HG03469 (cell line): Measurements from ENCODE around the gene SAFB.
"Not testable (repeated sequence)": the region's sequence is repeated elsewhere in the genome, so short reads cannot be mapped to it uniquely, and the experiment has no call there.

Experiments
- ATAC-seq: cut with Tn5 transposase; IDR thresholded peaks from one replicate; pipeline ENCODE4 v1.9.1; 2021; ENCODE audit warnings: mild to moderate bottlenecking, moderate library complexity, moderate number of reproducible peaks; ENCODE audit not compliant: unreplicated experiment

SAFB gene

DNA sequence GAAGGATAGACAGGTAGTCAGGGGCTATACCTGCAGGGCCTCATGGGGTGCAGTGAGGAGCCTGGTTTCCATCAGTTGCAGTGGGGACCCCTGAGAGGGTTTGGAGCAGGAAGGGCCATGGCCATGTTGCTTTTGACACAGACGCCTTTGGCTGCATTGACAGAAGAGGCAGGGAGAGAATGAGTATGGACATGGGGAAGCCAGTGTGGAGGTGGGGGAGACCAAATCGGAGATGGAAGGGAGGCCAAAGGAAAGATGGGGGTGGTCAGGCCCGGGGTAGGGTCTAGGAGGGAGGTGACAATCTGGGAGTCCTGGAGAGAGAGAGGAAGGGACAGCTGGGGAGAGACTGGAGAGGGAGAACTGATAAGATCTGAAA is 59.2 kb downstream of the SAFB start:
- no peak for ATAC-seq

DNA sequence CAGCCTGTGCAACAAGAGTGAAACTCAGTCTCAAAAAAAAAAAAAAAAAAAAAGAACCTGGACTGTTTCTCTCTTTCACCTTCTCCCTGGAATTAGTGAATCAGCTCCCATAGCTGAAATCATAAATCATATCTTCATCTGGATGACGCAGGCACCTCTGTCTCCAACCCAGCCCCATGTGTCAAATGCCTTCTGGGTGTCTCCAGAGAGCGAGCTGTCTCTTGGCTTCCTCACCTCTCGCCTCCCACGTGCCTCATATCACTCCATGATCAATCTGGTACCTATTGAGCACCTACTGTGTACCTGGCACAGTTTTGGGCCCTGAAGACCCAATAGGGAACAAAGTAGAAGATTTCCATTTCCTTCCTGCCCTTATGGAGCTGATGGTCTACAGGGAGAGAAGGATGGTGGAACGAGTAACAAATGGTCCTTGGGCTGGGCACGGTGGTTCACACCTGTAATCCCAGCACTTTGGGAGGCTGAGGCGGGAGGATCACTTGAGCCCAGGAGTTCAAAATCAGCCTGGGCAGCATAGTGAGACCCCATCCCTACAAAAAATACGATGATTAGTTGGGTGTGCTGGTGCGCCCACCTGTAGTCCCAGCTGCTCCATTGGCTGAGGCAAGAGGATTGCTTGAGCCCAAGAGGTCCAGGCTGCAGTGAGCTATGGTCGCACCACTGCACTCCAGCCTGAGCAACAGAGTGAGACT is 60.4 kb downstream of the SAFB start:
- no peak for ATAC-seq

DNA sequence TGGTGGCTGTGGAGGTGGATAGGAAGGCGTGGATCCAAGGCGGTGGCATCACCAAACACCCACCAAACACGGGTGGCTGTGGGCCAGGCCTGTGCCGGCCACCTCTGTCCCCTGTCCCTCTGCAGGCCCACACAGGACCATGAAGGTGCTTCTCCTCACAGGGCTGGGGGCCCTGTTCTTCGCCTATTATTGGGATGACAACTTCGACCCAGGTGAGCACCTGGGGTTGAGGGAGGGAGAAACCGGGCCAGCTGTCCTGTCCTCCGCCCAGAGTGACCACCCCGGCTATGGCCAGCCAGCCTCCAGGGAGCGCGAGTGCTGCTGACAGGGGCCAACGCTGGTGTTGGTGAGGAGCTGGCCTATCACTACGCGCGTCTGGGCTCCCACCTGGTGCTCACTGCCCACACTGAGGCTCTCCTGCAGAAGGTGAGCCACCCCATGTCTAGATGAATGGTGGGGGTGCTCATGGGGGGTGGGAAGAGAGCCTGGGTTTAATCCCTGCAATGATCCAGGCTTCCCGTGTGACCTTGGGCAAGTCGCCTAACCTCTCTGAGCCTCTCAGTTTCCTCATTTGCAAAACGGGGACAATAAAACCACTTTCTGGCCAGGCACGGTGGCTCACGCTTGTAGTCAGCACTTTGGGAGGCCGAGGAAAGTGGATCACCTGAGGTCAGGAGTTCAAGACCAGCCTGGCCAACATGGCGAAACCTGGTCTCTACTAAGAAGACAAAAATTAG is 62.0 kb downstream of the SAFB start:
- ATAC-seq: no peak

DNA sequence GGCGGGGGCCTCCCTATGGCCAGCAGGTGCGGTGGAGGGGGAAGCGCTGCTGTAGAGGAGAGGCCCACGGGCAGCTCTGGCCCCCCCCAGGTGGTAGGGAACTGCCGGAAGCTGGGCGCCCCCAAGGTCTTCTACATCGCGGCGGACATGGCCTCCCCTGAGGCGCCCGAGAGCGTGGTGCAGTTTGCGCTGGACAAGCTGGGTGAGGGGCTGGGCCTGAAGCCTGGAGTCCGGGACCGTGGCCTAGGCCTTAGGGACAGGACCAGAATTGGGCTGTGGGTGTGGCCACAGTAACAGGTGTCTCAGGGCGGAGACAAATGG is 63.4 kb downstream of the SAFB start:
- ATAC-seq: no peak

DNA sequence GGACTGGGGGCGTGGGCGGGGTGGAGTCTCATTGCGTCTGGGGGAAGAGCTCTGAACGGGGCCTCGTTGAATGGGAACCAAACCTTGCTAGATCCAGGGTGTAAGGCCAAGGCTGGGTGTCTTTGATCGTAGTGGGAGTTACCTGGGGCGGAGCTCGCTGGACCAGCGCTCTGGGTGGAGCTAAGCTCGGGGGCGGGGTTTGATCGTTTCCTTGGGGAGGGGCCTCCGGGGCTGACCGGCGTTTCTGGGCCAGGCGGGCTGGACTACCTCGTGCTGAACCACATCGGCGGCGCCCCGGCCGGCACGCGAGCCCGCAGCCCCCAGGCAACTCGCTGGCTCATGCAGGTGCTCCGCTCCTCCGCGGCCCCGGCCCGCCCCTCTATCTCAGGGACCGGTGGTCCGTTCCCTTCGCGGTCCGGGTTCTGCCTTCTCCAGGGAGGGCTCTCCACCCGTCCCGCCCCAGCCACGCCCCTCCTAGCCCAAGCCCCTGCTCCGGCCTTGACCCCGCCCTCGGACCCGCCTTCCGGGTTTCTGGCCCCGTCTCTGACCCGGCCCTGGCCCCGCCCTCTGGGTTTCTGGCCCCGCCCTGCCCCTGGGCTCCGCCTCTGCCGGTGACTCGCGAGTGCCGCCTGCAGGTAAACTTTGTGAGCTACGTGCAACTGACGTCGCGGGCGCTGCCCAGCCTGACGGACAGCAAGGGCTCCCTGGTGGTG is 63.9 kb downstream of the SAFB start:
- peak; percentile 25 for ATAC-seq

DNA sequence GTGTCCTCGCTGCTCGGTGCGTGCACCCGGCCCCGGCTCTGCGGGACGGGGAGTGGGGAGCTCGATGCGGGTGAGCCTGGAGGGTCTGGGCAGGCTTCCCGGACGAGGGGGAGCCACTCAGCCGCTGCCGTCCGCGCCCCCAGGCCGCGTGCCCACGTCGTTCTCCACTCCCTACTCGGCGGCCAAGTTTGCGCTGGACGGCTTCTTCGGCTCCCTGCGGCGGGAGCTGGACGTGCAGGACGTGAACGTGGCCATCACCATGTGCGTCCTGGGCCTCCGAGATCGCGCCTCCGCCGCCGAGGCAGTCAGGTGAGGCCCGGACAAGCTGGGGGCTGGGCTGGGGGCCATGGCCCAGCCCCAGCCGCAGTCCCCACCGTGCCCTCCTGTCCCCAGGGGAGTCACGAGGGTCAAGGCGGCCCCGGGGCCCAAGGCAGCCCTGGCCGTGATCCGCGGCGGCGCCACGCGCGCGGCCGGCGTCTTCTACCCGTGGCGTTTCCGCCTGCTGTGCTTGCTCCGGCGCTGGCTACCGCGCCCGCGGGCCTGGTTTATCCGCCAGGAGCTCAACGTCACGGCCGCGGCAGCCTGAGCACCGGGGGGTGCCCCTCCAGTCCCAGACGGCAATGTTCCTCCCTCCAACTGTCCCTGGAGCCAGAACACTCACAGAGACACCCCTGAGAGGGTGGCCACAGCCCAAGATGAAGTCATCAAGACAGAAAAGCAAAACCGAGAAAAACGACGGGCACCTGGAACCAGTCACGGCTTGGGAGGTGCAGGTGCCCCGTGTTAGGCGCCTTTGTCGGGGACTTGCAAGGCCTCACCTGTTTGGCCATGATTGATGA is 64.7 kb downstream of the SAFB start:
- ATAC-seq: no peak

DNA sequence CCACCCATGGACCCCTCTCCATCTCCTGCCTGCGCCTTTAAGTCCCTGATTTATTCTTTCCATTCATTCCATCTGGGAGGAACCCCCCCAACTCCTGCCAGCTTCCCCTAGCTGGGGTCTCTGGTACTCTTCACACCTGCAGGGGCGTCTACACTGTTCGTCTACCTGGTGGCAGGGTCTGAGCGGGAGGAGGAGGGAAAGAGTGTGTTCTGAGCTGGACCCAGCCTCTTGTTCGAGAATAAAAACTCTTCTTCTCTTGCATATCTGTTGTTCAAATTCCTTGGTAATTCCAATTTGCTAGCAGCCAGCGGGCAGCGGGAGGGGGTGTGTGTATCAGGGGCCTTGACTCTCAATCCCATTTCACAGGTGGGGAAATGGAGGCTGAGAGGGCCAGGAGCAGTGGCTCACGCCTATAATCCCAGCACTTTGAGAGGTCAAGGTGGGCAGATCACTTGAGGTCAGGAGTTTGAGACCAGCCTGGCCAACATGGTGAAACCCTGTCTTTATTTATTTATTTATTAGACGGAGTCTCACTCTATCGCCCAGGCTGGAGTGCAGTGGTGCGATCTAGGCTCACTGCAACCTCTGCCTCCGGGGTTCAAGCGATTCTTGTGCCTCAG is 65.5 kb downstream of the SAFB start:
- ATAC-seq: not testable (repeated sequence)

DNA sequence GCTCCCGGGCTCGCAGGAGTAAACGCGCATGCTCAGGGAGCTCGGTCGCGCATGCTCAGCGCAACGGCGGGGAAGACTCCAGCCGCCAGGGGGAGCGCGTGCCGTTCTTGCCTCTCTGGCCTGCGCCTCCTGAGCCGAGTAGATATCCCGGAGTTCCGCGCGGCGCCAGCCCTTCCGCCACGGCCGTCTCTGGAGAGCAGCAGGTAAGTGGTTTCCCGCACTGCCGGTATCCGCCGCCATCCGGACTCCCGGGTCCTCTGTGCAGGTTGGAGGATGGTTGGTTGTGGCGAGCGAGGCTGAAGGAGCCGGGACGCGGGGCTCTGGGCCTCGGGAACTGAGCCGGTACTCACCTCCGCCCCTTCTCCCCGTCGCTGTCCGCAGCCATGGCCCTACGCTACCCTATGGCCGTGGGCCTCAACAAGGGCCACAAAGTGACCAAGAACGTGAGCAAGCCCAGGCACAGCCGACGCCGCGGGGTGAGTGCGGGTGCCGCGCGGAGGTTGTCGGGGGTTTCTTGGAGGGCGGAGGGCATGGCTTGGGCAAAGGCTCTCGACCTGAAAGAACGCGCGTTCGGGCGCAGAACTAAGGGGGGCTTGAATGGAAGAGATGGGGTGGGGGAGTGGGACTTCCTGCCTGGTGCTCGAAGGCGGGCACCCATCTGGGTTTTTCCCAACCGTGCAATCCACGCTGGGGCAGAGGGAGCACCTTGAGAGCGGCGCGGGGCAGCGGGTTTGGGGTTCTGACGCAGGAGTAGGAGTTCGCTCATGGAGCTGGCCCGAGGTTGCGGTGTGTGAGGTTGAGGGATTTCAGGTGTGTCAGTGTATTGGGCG is 67.5 kb downstream of the SAFB start, which contains the start of gene RPL36:
TSS of gene RPL36 (plus strand) at position 171 of the 830 bp plus-strand sequence. CDS start at position 384, 213 bp downstream.
- peak; percentile 36 for ATAC-seq

DNA sequence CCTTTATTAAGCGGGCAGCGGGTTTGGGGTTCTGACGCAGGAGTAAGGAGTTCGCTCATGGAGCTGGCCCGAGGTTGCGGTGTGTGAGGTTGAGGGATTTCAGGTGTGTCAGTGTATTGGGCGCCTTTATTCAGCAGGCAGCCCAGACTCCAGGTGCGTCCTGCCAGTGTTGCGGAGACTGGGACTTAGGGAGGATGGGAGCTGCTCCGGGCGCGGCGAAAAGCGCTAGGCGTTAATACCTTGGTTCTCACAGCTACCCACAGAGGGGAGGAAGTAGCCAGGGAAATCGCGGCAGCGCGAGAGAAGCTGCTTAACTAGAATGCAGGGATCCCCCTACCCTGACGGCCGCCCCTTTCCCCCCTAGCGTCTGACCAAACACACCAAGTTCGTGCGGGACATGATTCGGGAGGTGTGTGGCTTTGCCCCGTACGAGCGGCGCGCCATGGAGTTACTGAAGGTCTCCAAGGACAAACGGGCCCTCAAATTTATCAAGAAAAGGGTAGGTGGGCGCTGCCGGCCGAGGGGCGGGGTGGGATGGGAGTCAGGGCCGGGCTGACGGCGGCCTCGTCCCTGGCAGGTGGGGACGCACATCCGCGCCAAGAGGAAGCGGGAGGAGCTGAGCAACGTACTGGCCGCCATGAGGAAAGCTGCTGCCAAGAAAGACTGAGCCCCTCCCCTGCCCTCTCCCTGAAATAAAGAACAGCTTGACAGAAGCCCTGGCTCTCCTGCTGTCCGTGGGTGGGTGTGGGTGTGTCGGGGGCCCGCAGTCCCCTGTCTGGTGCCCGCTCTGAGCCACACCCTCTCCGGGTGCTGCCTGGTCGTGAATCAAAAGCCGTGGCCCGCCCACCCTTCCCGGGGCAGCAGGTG is 68.3 kb downstream of the SAFB start:
- no peak for ATAC-seq

DNA sequence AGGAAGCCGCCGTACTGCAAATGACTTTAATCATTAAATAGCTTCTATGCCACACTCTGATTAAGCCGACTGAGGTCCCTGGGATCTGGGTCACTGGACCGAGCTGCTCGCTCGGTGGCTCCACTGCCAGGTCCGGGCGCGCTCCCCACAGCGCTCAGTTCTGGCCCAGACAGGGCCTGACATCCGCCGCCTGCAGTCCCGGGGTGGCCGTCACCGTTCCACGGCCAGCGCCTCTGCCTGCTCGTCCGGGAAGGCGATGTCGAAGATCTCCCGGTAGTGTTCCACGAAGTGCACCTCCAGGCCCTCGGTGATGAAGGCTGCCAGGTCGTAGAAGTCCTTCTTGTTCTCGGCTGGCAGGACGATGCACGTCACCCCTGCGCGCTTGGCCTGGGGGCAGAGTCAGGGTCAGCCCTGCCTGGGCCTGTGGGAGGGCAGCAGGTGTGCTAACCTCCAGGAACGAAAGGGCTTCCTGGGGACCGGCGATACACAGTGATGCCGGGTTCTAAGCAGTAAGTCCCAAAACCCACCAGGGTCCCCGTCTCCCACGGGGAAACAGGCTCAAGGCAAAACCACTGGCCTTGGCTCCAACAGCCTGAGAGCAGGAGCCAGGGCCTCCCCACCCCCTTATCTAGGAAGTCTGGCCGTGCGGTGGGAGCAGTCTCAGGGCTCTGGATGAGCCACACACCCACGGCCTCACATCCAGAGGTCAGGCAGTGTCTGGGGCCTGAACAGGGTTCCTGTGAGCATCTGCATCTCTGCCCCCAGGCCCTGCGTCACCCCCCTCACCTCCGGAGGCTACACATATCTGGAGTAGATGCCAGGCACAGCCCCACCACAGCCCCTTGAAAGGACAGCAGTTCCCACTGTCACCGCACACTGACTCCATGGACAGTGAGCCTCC is 69.2 kb downstream of the SAFB start:
- ATAC-seq: no peak

DNA sequence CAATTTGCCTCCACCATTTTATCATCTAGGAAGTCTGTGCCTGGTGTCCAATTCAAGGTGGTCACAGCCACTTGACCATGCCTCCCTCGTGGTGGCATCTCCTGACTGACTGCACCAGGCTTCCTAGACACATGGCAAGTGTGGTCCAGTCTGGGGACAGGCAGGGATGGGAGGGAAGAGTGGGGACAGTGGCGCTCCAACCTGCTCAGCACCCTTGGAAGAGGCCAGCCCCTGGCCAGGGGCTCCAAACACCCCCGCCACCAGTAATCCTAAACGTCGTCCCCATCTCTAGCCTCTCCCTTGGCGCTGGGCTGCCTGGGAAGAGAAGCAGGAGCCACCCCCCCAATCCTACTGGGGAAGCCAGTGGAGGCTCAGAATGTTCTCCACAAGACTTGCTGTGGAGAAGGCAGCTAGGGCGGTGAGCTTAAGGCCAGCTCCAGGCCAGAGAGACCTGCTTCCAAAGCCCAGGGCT is 69.9 kb downstream of the SAFB start:
- no peak for ATAC-seq

DNA sequence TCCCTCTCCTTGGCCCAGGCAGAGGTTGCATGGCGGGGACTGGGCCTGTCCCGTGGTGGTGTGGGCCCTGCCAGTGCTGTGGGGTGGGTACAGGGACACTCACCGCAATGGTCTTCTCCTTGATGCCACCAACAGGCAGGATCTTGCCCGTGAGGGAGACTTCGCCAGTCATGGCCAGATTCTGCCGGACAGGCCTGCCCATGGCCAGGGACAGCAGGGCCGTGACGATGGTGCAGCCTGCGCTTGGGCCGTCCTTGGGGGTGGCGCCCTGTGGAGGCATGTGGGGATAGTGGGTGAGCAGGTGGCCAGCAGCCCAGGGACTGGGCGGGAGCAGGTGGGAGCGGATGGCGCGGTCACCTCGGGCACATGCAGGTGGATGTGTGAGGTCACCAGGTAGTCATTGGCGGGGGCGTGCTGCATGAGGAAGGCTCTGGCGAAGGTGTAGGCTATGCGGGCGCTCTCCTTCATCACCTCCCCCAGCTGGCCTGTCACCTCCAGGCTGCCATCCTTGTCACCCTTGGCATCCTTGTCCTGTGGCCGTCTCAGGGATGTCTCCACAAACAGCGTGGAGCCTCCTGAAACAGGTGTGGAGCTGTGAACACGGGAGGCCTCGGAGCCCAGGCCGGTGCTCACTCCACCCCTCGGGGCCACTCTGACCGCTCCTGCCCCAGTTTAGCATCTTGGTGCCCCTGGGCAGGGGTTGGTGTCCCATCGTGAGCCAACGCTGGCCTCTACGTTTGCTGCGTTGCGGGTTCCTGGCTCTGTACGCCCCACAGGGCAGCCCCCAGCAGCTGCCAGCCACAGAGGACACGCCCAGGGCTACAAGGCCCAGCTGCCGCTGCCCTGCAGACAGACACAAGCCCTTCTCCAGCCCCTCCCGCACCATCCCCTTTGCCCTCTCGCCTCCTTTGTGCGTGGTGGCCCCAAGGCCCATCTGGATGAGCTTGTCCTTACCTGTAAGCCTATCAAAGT is 70.6 kb downstream of the SAFB start:
- no peak for ATAC-seq

DNA sequence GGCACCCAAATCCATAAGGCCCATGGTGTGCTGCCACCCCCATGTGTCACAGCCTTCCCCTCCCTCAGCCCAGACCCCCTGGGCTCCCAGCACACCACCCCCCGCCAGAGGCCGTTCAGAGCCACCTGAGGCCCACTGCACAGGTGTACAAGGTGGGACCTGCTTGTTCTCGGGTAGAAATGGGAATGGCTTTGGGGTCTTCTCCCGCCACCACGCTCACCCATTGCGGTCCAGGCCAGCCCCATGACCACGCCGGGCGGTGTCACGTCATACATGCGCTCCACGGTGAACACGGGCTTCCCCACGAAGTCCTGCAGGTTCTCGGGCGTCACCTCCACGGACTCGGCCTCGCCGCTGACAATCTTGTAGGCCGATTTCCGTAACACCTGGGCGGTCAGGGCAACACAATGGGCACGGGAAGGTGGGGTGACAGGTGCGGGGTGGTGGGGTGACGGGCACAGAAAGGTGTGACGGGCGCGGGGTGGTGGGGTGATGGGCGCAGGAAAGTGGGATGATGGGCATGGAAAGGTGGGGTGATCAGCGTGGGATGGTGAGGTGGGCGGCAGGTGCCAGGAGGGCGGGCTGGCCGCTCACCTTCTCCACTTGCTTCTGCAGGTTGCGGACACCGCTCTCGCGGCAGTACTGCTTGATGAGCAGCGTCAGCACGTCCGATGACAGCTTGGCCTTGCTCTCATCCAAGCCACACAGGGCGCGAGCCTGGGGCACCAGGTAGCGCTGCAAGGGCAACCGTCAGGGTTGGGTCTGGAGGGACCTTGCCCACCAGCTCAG is 71.5 kb downstream of the SAFB start:
- ATAC-seq: no peak

DNA sequence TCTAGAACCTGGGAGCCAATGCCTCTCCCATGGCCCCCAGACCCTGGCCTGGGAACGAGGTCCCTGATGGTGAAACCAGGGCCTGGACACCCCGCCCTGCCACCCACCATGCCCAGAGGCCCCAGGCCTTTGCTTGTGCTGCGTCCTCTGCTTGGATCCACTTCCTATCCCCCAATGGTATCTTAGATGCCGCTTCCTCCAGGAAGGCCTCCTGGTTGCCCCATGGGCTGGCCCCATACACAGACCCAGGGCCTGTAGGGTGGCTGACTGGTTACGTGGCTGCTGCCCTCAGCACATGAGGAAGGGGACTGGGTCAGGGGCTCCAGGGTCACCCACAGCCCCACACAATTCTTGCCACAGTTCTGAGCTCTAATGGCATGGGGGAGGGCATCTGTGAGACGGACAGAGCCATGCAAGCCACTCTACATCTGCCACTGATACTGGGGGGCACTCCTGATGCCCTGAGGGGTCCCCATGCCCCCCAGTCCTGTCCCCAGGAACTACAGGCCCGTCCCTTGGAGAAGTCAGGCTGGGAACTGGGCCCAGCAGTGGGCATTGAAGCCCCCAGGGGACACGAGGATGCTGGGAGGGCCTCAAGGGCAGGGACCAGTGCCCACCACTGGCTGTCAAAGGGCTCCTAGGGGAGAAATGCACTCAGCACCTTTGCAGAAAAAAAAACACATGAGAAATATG is 72.2 kb downstream of the SAFB start:
- no peak for ATAC-seq

DNA sequence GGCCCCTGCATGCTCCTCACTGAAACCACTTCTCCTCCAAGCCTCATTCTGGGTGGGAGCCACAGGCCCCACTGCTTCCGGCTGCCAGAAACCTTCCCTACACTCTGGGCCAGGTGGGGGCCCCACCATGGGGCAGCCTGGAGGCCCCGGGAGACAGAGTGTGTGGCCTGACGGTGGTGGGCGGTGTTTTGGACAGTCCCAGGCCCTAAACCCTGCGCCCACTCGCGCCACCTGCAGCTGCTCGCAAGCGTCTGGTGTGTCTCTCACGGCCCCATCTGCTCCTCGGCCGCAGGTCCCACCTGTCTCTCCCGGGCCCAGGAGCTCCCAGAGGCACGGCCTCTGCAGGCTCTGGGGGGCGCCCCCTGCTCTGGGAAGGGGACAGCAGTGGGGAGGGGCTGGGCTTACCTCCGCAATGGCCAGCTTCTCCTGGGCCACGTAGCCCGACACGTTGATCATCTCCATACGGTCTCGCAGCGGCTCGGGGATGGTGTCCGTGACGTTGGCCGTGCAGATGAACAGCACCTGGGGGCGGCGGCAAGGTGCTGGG is 72.8 kb downstream of the SAFB start:
- no peak for ATAC-seq
